Mucosa of stomach (tissue), 1 donor: ENCODE results near the gene MRPL52.
"Not testable (repeated sequence)": the region's sequence is repeated elsewhere in the genome, so short reads cannot be mapped to it uniquely, and the experiment has no call there.

ENCODE experiments used
- H3K27me3 ChIP-seq: one replicate; pipeline ENCODE4 v1.7.0; 2013; ENCODE audit warnings: mild to moderate bottlenecking, low read length; ENCODE audit not compliant: control insufficient read depth, insufficient read depth
- H3K36me3 ChIP-seq: one replicate; pipeline ENCODE4 v1.7.0; 2013; ENCODE audit warnings: low read length; ENCODE audit not compliant: control insufficient read depth, insufficient read depth
- H3K4me1 ChIP-seq: one replicate; pipeline ENCODE4 v1.7.0; 2013; ENCODE audit warnings: mild to moderate bottlenecking, low read length; ENCODE audit not compliant: control insufficient read depth, insufficient read depth
- H3K4me3 ChIP-seq: one replicate; pipeline ENCODE4 v1.7.0; 2013; ENCODE audit warnings: low read length
- H3K9ac ChIP-seq: one replicate; pipeline ENCODE4 v1.7.0; 2013; ENCODE audit warnings: mild to moderate bottlenecking, low read length, moderate library complexity
- H3K9me3 ChIP-seq: one replicate; pipeline ENCODE4 v1.7.0; 2013; ENCODE audit warnings: mild to moderate bottlenecking, low read length, moderate library complexity; ENCODE audit not compliant: control insufficient read depth
- donor health status: Pancreatic carcinoma.

MRPL52 gene

GRCh38 chr14:22797017-22797917 is 32.4 kb upstream of the MRPL52 start:
- no peak overlapping the region for H3K9ac ChIP-seq

GRCh38 chr14:22798528-22798927 is 31.2 kb upstream of the MRPL52 start:
- H3K4me1 ChIP-seq = peaks cover under 1% of the 10 kb centered on the region
- no peaks in the 10 kb centered on the region for H3K27me3 ChIP-seq
- H3K9ac ChIP-seq = no peak overlapping the region
- no peaks in the 10 kb centered on the region for H3K36me3 ChIP-seq
- no peaks in the 10 kb centered on the region for H3K9me3 ChIP-seq
- H3K4me3 ChIP-seq = no peak overlapping the region

More at GRCh38 chr14:22797017-22797917, 32.4 kb upstream of the MRPL52 start:
- Histone ChIP-seq H3K36me3 (no peaks in the 10 kb centered on the region), H3K9me3 (no peaks in the 10 kb centered on the region), H3K4me1 (no peaks in the 10 kb centered on the region), H3K4me3 (no peak overlapping the region), H3K27me3 (no peaks in the 10 kb centered on the region)

DNA sequence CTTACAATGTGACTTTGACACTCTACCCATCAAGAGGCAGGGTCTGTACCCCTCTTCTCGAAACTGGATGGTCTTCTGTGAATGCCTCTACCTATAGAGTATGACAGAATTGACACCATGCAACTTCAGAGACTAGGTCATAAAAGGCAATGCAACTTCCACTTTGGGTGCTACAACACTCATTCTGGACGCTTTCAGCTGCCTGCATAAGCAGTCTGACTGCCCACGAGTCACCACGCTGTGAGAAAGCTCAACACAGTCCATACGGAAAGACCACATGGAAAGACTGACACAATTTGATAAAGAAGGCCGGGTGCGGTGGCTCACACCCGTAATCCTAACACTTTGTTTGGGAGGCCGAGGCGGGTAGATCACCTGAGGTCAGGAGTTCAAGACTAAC is 29.3 kb upstream of the MRPL52 start:
- Histone ChIP-seq H3K4me3 (no peak overlapping the region), H3K36me3 (no peaks in the 10 kb centered on the region), H3K27me3 (no peaks in the 10 kb centered on the region), H3K4me1 (peaks cover 4% of the 10 kb centered on the region), H3K9ac (no peak overlapping the region), H3K9me3 (no peaks in the 10 kb centered on the region)

DNA sequence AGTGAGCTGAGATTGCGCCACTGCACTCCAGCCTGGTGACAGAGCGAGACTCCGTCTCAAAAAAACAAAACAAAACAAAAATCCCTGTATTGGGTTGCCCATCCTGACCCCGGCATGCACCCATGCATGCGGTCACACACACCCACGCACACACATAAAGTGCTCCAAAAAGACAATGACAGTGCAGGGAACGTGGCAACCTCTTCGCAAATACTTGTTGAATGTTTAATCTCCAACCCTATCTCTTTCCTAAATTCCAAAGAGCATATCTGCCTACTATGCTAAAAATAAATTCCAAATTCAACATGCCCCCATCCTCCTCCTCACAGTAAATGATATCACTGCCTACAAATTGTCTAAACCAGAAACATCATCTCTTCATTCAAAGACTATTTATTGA is 28.0 kb upstream of the MRPL52 start:
- Histone ChIP-seq H3K9ac (no peak overlapping the region), H3K9me3 (no peaks in the 10 kb centered on the region), H3K4me1 (peaks cover 4% of the 10 kb centered on the region)

GRCh38 chr14:22802860-22803686 is 26.6 kb upstream of the MRPL52 start:
- H3K9ac ChIP-seq = no peak overlapping the region
- H3K4me1 ChIP-seq = peaks cover 4% of the 10 kb centered on the region
- no peaks in the 10 kb centered on the region for H3K27me3 ChIP-seq
- H3K36me3 ChIP-seq = no peaks in the 10 kb centered on the region
- no peaks in the 10 kb centered on the region for H3K9me3 ChIP-seq
- H3K4me3 ChIP-seq = no peak overlapping the region

More for the DNA sequence above, 28.0 kb upstream of the MRPL52 start:
- H3K4me3 ChIP-seq = no peak overlapping the region
- no peaks in the 10 kb centered on the region for H3K36me3 ChIP-seq
- H3K27me3 ChIP-seq = no peaks in the 10 kb centered on the region

- Histone ChIP-seq H3K27me3 (no peaks in the 10 kb centered on the region), H3K9ac (no peak overlapping the region), H3K4me1 (peaks cover 4% of the 10 kb centered on the region)
These were observed 26.1 kb upstream of the MRPL52 start for GRCh38 chr14:22803687-22803974.

DNA sequence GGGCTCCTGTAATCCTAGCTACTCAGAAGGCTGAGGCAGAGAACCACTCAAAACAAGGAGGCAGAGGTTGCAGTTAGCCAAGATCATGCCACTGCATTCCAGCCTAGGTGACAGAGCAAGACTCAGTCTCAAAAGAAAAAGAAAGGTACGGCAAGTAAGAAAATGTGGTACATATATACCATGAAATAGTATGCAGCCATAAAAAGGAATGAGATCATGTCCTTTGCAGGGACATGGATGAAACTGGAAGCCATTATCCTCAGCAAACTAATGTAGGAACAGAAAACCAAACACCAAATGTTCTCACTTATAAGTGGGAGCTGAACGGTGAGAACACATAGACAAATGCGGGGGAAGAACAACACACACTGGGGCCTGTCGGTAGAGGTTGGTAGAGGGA is 24.5 kb upstream of the MRPL52 start:
- not testable (repeated sequence) for H3K27me3 ChIP-seq, H3K4me3 ChIP-seq, H3K9ac ChIP-seq, H3K4me1 ChIP-seq, H3K36me3 ChIP-seq, H3K9me3 ChIP-seq

More at GRCh38 chr14:22803687-22803974, 26.1 kb upstream of the MRPL52 start:
- Histone ChIP-seq H3K9me3 (no peaks in the 10 kb centered on the region), H3K36me3 (no peaks in the 10 kb centered on the region), H3K4me3 (no peak overlapping the region)

DNA sequence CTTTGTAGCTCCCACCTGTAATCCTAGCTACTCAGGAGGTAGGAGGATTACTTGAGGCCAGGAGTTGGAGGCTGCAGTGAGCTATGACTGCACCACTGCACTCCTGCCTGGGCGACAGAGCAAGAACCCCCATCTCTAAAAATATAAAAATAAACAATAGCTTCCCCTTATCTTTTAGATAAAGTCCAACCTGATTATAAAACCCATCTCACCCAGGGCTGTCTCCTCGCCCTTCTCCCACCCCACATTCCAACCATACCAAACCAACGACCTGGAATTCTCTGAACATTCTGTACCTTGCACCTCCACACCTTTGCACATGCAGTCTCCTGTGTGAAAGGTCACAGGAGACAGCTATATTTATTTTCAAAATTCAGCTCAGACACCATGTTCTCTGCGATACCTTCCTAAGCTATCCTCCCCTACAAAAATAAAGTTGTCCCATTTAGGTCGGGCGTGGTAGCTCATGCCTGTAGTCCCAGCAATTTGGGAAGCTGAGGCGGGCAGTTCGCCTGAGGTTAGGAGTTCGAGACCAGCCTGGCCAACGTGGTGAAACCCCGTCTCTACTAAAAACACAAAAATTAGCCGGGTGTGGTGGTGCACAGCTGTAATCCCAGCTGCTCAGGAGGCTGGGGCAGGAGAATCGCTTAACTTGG is 22.1 kb upstream of the MRPL52 start:
- Histone ChIP-seq H3K27me3 (no peaks in the 10 kb centered on the region), H3K4me3 (no peak overlapping the region), H3K9ac (no peak overlapping the region), H3K36me3 (no peaks in the 10 kb centered on the region), H3K4me1 (peaks cover 6% of the 10 kb centered on the region), H3K9me3 (no peaks in the 10 kb centered on the region)

DNA sequence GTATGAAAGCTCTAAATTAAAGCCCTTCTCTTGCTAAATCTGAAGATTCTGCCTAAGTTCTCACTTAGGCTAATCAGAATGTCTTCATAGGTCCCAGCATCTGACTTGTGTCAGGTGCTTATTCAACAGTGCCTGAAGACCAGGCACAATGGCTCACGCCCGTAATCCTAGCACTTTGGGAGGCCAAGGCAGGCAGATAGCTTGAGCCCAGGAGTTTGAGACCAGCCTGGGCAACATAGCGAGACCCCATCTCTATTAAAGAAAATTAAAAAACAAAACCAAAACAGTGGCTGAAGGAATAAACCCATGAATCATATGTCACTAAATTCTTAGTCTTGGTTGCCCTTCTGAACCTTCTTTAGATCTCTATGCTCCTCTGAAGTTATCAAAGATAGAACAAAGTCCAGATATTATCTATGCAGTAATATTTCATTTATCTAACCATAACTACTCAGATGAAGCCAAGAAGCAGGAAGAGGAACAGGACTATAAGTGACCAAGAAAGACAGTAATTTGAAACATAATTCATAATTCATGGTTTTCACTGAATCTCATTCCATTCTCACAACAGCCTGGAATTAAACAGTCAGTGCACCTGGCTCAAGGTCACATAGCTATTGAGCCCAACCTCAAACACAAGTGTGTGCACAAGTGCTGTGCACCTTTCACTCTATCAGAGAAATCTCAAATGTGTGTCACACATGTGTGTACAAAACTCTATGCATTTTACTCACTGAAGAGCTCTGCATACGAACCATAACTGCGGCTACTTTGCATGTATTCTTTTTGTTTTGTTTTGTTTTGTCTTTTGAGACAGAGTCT is 21.1 kb upstream of the MRPL52 start:
- Histone ChIP-seq H3K36me3 (no peaks in the 10 kb centered on the region), H3K4me1 (peaks cover 5% of the 10 kb centered on the region), H3K27me3 (no peaks in the 10 kb centered on the region)

GRCh38 chr14:22811722-22812121 is 18.0 kb upstream of the MRPL52 start:
- Histone ChIP-seq H3K4me1 (peaks cover 16% of the 10 kb centered on the region), H3K9ac (no peak overlapping the region), H3K36me3 (no peaks in the 10 kb centered on the region), H3K4me3 (no peak overlapping the region), H3K9me3 (no peaks in the 10 kb centered on the region), H3K27me3 (no peaks in the 10 kb centered on the region)

More for the DNA sequence above, 21.1 kb upstream of the MRPL52 start:
- Histone ChIP-seq H3K9me3 (no peaks in the 10 kb centered on the region), H3K9ac (no peak overlapping the region), H3K4me3 (no peak overlapping the region)

DNA sequence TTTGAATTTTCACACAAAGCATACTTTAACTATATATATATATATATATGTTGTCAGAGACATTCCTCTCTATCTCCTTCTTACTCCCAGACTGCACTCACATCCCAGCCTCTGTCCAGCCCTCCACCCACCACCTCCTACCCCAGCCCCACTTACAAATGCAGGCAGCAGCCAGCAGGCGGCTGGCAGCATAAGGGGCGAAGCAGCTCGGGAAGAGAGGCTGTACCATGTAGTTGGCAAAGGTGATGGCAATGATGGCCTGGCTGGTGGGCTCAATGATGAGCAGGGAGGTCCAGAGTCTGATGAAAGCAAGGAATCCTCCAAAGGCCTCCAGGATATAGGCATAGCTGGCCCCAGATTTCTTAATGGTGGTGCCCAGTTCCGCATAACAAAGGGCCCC is 16.9 kb upstream of the MRPL52 start:
- Histone ChIP-seq H3K4me3 (no peak overlapping the region), H3K27me3 (no peaks in the 10 kb centered on the region), H3K9ac (no peak overlapping the region), H3K36me3 (no peaks in the 10 kb centered on the region), H3K9me3 (no peaks in the 10 kb centered on the region), H3K4me1 (peaks cover 20% of the 10 kb centered on the region)
